Activated CD4-positive, alpha-beta T cell treated with anti-CD3 and anti-CD28 coated beads for 24 hours (primary cell): ENCODE data around the gene GALNT9.

Experiments used
- DNase-seq, 2 donors: peaks; one replicate each; pipeline ENCODE4 v3.0.0-alpha.2; 2020; ENCODE audit warnings: low read depth in 2 of 2

Gene GALNT9

DNA sequence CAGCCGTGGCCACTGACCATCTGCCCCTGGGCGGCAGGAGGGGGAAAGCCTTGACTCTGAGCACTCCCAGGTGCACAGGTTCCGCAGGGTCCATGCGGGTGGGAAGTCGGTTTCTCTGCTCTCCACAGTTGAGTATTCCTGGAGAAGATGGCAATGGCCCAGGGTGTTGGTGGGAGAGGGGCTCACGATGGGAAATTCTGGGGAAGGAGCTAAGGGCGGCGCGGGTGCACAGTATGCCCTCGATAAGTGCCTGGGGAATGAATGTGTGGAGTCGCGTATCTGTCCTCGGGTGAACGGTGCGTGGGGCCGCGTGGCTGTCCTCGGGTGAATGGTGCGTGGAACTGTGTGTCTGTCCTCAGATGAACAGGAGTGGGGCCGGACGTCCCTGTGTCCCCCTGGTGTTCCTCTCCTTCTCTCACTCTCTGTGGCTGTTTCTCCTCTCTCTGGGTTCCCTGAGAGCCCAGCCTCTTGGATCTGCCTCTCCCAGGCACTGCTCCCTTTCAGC, 147.1 kb downstream of the GALNT9 start:
- no peak for DNase-seq

DNA sequence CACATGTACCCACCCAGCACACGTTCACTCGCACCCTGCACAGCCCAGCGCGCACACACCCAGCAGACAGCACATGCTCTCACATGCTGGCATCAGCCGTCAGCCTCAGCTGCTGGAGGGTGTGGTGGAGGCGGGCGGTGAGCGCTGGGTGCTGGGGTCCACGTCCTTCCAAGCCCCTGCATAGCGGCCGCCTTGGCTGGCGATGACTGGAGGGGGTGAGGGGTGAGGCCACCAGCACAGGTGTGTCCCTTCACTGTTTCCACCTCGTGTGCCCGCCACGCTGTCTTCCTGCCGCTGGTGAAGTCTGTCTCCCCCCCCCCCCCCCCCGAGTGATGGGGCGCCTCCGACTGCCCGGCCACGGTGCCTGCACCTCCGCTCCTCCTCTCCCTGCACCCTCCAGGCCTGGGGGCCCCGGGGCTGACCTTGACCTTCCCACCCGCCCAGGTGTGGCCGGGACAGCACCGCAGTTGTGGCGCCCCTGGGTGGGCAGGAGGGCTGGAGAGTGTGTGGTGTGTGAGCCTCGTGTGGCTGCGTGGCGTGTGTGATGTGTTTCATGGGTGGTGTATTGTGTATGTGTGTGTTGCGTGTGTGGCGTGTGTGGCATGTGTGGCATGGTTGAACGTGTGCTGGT, 147.7 kb downstream of the GALNT9 start:
- no peak for DNase-seq

DNA sequence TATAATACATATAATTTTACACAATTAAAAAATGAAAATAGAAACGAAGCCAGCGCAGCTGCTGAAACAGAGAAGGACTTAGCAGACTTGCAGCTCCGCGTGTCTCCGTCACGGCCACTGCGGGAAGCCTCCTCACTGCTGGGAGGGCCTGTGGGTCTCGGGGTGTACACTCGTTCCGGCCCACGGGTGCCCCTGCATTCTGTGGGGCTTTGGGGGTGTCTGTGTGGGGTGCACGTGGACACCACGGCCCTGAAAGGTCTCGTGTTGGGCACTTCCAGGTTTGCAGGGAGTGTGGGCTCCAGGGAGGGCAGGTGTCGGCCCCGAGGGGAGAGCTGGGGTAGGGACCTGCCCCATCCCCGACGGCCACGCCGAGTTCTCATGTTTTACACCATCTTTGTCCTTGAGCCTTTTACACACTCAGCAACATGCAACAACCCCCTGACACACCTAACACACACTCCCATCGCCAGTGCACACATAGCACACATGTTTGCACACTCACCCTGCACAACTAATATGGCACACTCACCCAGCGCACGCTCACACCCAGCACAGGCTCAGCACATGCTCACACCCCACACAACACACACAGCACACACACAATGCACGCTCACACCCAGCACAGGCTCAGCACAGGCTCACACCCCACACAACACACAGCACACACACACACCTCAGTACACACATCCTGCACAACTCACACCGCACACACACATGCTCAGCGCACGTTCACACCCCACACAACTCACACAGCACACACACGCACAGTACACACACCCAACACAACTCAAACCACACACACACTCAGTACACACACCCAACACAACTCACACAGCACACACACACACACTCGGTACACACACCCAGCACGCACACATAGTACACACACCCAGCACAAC, 148.5 kb downstream of the GALNT9 start:
- no peak for DNase-seq

GRCh38 chr12:132179431-132180362, 149.7 kb downstream of the GALNT9 start:
- DNase-seq: no peak

- DNase-seq: peak in 1 of 2 donors; percentile 34
Measured at GRCh38 chr12:132178801-132179401, 150.5 kb downstream of the GALNT9 start.

GRCh38 chr12:132178316-132178715, 151.1 kb downstream of the GALNT9 start:
- no peak for DNase-seq

- DNase-seq: no peak
Measured at GRCh38 chr12:132176920-132177551, 152.4 kb downstream of the GALNT9 start.

DNA sequence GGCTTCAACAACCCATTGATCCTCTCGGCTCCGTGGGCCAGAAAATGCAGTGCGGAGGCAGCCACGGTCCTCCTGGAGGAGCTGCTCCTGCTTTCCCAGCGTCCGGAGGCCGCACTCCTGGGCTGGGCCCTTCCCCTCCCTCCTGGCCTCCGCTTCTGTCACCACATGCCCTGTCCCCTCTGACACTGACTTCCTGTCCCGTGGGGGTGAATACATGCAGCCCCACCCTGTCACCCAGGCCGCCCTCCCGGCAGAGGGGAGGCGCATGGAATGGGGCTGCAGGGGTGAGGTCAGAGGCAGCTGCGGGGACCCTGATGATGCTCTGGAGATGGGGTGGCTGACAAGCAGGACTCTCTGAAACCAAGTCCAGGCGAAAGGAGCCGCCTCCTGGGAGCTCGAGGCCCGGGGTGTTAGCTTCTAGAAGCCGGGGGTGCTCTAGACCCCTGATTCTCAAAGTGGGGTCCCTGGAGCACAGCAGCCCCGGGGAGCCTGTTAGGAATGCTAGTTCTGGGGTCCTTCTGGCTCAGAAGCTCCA, 152.9 kb downstream of the GALNT9 start:
- DNase-seq: no peak

DNA sequence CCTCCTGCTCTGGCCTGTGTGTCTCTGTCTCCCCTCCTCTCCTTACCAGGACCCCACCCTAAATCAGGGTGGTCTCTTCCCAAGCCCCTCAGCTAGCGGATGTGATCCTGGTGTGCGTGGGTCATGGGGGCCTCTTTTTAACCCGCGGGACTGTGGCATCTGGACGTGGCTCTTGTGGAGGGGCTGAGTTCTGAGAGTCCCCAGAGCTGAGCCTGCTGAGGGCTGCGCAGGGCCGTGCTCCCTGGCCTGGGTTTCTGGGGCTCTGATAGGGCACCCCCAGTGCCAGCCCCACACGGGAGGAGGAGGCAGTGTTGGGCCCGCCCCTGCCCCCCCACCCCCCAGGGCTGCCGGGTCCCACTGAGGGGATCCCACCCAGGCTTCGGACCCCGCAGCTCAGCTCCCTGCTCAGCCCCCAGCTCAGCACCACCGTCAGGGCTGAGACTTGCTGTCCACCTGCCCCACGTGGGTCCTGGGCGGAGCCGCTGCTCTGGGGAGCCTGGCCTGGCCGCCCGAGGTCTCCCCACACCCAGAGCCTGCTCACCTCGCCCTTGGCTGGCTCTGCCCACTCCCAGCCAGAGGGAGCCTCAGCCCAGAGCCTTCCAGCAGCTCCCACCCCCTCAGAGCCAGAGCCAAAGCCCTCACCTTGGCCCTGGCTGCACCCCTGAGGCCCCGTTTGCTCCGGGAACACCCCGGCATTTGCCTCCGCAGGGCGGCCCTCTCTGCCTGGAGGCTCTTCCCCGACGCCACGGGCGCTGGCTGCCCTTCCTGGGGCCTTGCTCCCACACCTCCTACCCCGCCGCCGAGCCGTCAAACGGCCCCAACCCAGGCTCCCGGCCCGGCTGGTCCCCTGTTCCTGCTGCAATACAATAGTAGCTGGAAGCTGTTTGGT, 153.6 kb downstream of the GALNT9 start:
- no peak for DNase-seq

- DNase-seq: no peak
Measured at GRCh38 chr12:132174839-132175490, 154.4 kb downstream of the GALNT9 start.

GRCh38 chr12:132174015-132174838, 155.2 kb downstream of the GALNT9 start:
- DNase-seq: no peak

DNA sequence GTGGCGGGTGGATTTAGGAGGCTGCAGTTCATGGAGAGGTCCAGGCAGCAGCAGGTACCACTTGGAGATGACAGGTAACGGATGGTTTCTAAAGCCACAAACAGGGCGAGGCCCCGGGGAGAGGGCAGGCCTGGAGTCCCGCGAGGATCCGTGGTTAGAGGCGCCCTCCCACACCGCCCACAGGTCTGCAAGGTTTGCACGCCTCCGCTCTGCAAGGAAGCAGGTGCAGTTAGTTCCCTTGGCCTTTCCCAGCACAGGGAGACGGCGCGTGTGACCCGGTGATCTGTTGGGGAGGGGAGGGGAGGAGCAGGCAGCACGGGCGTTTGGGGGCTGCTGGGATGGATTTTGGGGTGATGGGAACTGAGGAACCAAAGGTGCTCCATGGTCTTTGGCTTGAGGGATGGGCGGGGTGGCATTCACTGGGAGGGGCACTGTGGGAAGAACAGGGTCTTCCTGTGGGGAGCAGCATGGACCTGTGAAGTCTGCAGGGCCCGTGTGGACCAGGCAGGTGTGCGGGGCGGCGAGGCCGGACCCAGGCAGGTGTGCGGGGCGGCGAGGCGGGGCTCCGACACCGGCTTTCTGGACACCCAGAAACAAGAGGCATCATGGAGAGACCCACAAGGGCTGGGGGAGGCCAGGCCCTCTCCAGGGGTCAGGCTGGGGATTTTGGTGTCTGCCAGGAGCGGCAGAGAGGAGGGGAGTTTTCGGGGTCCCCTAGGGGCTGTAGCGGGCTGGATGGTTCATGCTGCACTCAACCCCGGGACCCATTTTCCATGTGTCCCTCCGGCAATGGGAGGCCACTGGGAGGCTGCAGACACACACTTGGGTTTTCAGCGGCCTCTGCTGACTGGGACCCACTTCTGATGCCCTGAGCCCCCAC, 156.0 kb downstream of the GALNT9 start:
- no peak for DNase-seq

DNA sequence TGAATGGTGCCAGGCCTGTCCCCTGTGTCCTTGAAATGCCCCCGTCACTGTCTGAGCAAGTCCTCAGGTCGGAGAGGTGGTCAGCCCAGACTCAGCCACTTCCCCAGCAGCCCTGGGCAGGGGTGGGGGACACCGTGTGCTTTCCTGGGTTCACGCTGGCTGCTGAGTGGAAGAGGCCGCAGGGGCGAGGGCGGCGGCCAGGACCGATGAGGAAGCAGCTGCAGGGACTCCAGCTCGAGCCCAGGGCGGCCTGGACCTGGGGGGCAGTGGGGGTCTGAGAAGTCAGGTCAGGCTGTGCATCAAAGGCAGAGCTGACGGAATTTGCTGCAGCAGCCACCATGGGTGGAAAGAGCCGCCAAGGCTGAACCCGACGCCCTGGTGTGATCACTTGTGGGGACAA, 156.8 kb downstream of the GALNT9 start:
- DNase-seq: no peak

- no peak for DNase-seq
Measured at GRCh38 chr12:132171968-132172521, 157.3 kb downstream of the GALNT9 start.

- no peak for DNase-seq
Measured at GRCh38 chr12:132171293-132171967, 158.0 kb downstream of the GALNT9 start.

DNA sequence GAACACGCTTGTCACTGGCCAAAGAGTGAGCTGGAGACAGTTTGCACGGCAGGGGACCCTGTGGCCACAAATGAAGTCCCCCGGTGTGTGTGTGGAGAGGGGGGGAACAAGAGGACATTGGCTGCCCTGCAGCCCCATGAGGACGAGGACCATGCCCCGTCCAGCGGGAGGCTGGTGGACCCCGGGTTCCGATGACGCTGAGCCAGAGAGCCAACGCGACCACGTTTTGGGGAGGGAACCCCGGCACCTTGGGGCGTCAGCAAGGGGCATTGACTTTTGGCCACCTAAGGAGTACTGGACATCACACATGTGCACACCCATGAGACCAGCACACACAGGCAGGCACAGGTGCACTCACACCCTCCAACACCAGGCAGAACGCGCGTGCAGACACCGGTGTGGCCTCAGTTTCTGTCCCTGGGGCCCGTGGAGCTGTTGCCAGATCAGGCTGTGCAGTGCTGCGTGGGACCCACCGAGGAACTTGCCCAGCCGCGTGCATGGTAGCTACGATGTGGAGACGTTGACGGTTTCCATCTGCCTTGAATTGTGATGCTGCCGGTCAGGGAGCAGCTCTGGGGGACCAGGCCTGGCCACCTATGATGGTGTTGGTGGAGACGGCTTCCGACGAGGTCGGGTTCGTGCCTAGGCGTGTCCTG, 158.6 kb downstream of the GALNT9 start:
- no peak for DNase-seq
